Breast epithelium (tissue), 4 donors: ENCODE measurements around the gene CLSTN3. TPM values are rescaled to one million over a fixed set of nuclear protein-coding genes. Genes with fewer than 3 reads are reported as not detected.

Experiments used
- DNase-seq, 2 donors: peaks; one replicate each; pipeline ENCODE4 v3.0.0-alpha.2; 2019; ENCODE audit warnings: low spot score in 2 of 2
- H3K27ac ChIP-seq, 2 donors: fragments of 200-600 bp; sonication (generic) in 1 of 2; one replicate each; pipeline ENCODE4 v1.5.1; 2016 to 2019; ENCODE audit warnings: mild to moderate bottlenecking in 1 of 2
- H3K27me3 ChIP-seq, 2 donors: fragments of 200-600 bp; sonication (generic) in 1 of 2; one replicate each; pipeline versions ENCODE4 v1.5.1 to v1.6.0; 2017 to 2019; ENCODE audit warnings: control low read depth in 1 of 2, mild to moderate bottlenecking in 1 of 2
- H3K36me3 ChIP-seq: fragments of 200-600 bp; one replicate; pipeline ENCODE4 v1.5.1; 2019
- H3K4me1 ChIP-seq, 2 donors: fragments of 200-600 bp; sonication (generic); one replicate each; pipeline ENCODE4 v1.5.1; 2016 to 2019; ENCODE audit warnings: control low read depth in 1 of 2
- H3K4me3 ChIP-seq, 3 donors: fragments of 200-600 bp; sonication (generic); 1 replicate in 2 of 3; 2 replicates in 1 of 3; pipeline ENCODE4 v1.5.1; 2016 to 2019; ENCODE audit warnings: mild to moderate bottlenecking in 3 of 3, moderate library complexity in 2 of 3
- H3K9me3 ChIP-seq, 2 donors: fragments of 200-600 bp; sonication (generic) in 1 of 2; one replicate each; pipeline ENCODE4 v1.5.1; 2016 to 2019; ENCODE audit warnings: control low read depth in 1 of 2
- POLR2A ChIP-seq: fragments of 450-650 bp; IDR thresholded peaks from one replicate; pipeline ENCODE4 v1.6.1; 2016; ENCODE audit warnings: antibody characterized with exemption, mild to moderate bottlenecking, moderate library complexity
- POLR2AphosphoS5 ChIP-seq, 3 donors: sonication (generic); formaldehyde crosslinking; IDR thresholded peaks; one replicate each; pipeline ENCODE4 v1.6.1; 2017; ENCODE audit warnings: antibody characterized with exemption in 3 of 3
- intact Hi-C: fragments of 100-400 bp; cut with DNase I; formaldehyde crosslinking; loops from one replicate; pipeline ENCODE4 v1.15.1; 2023; ENCODE audit warnings: low total_unique reads
- total RNA-seq, 3 donors: library from RNA; depleted of rRNA; stranded (reverse); fragments of >200 nt; gene quantifications; one replicate each; pipeline ENCODE4 v1.1.0, GENCODE V29; 2016
- TF ChIP-seq, protein P1 (sequence below), 3 donors: fragments of 450-650 bp; IDR thresholded peaks; one replicate each; pipeline ENCODE4 v1.5.1; 2016 to 2017; ENCODE audit warnings: antibody characterized with exemption in 3 of 3, mild to moderate bottlenecking in 3 of 3, moderate library complexity in 3 of 3

The CLSTN3 gene
- total RNA-seq, 3 donors from 2014 or later = 23.9 to 58.7 (median 40.3) TPM

GRCh38 chr12:7109572-7109920 is 20.6 kb upstream of the CLSTN3 start:
- Histone ChIP-seq H3K4me3 (peak overlapping the region; percentile 64 to 88 (median 65)), H3K9me3 (no peaks in the 10 kb centered on the region), H3K4me1 (no peaks in the 10 kb centered on the region), H3K27ac (peak overlapping the region; percentile 95 to 98), H3K27me3 (no peaks in the 10 kb centered on the region), H3K36me3 (no peaks in the 10 kb centered on the region)
- intact Hi-C loops = no loop called here
- DNase-seq = no peak
- TF ChIP-seq, protein P1, sequence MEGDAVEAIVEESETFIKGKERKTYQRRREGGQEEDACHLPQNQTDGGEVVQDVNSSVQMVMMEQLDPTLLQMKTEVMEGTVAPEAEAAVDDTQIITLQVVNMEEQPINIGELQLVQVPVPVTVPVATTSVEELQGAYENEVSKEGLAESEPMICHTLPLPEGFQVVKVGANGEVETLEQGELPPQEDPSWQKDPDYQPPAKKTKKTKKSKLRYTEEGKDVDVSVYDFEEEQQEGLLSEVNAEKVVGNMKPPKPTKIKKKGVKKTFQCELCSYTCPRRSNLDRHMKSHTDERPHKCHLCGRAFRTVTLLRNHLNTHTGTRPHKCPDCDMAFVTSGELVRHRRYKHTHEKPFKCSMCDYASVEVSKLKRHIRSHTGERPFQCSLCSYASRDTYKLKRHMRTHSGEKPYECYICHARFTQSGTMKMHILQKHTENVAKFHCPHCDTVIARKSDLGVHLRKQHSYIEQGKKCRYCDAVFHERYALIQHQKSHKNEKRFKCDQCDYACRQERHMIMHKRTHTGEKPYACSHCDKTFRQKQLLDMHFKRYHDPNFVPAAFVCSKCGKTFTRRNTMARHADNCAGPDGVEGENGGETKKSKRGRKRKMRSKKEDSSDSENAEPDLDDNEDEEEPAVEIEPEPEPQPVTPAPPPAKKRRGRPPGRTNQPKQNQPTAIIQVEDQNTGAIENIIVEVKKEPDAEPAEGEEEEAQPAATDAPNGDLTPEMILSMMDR (IDR thresholded peaks at IDR 0.05) = no peak
- no peak for TF ChIP-seq POLR2AphosphoS5 (IDR thresholded peaks at IDR 0.05)
- TF ChIP-seq POLR2A = no peak

GRCh38 chr12:7110661-7111060 is 19.5 kb upstream of the CLSTN3 start:
- TF ChIP-seq POLR2AphosphoS5 (IDR thresholded peaks at IDR 0.05) (no peak), POLR2A (no peak)
- TF ChIP-seq, protein P1 (IDR thresholded peaks at IDR 0.05) = no peak
- H3K9me3 ChIP-seq = no peaks in the 10 kb centered on the region
- H3K27me3 ChIP-seq = no peaks in the 10 kb centered on the region
- H3K36me3 ChIP-seq = no peaks in the 10 kb centered on the region
- H3K4me3 ChIP-seq = no peak overlapping the region
- peak overlapping the region in 1 of 2 donors; percentile 98 for H3K27ac ChIP-seq
- no peaks in the 10 kb centered on the region for H3K4me1 ChIP-seq
- no peak for DNase-seq
- intact Hi-C loops = loop anchor here (10.0 kb wide), 1 partner anchor 166 kb away; the partner anchor contains the start of genes C12orf57 and RNU7-1

DNA sequence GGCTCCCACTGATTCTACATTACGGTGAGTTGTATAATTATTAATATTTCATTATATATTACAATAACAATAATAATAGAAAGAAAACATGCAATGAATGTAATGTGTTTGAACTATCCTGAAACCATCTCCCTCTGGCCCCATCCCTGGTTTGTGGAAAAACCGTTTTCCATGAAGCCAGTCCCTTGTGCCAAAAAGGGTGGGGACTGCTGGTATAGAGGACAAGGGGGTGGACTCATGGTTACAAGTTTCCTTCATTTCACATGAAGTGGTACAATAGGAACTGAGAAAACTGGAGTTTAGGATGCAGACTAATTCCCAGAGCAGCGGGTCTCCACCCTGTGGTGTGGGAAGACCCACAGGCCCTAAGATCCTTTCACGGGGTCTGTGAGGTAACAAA is 18.1 kb upstream of the CLSTN3 start:
- H3K4me3 ChIP-seq = no peak overlapping the region
- H3K9me3 ChIP-seq = no peaks in the 10 kb centered on the region
- no peaks in the 10 kb centered on the region for H3K36me3 ChIP-seq
- H3K27me3 ChIP-seq = no peaks in the 10 kb centered on the region
- DNase-seq = no peak
- TF ChIP-seq, protein P1 (IDR thresholded peaks at IDR 0.05) = no peak
- TF ChIP-seq POLR2A (no peak), POLR2AphosphoS5 (IDR thresholded peaks at IDR 0.05) (no peak)
- peak overlapping the region; percentile 31 to 52 for H3K27ac ChIP-seq
- H3K4me1 ChIP-seq = no peaks in the 10 kb centered on the region
- intact Hi-C loops = loop anchor here (10.0 kb wide), 1 partner anchor 167 kb away; the partner anchor contains the start of genes C12orf57 and RNU7-1

DNA sequence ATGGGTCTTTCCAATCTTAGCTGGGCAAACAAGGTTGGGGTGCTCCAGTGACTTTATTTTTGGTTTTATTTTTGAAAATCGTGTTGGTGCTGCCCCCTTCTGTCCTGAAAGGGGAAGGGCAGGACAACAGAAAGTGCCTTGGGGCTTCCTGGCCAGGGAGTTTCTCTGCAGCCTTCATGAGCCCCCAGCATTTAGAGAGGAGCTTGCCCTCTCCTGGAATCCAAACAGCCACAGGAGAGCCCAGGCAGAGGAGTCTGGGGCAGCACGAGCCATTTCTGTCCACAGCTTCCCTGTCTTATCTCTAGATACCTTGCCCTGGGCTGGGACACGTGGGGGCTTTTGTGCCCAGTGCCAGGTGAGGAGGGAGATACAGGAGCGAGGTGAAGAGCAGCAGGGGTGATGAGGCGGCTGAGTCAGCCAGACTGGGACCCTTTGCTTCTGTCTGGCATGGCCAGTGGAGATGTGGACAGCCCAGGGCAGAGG is 16.7 kb upstream of the CLSTN3 start:
- no peaks in the 10 kb centered on the region for H3K9me3 ChIP-seq
- DNase-seq = no peak
- no peaks in the 10 kb centered on the region for H3K36me3 ChIP-seq
- H3K27ac ChIP-seq = peak overlapping the region in 1 of 2 donors; percentile 57
- no peaks in the 10 kb centered on the region for H3K4me1 ChIP-seq
- no peak overlapping the region for H3K4me3 ChIP-seq
- H3K27me3 ChIP-seq = no peaks in the 10 kb centered on the region
- TF ChIP-seq POLR2AphosphoS5 (IDR thresholded peaks at IDR 0.05) (no peak), POLR2A (no peak)
- TF ChIP-seq, protein P1 (IDR thresholded peaks at IDR 0.05) = peak; percentile 78 to 91 (median 81)
- intact Hi-C loops = loop anchor here (10.0 kb wide), 1 partner anchor 169 kb away; the partner anchor contains the start of genes C12orf57 and RNU7-1

DNA sequence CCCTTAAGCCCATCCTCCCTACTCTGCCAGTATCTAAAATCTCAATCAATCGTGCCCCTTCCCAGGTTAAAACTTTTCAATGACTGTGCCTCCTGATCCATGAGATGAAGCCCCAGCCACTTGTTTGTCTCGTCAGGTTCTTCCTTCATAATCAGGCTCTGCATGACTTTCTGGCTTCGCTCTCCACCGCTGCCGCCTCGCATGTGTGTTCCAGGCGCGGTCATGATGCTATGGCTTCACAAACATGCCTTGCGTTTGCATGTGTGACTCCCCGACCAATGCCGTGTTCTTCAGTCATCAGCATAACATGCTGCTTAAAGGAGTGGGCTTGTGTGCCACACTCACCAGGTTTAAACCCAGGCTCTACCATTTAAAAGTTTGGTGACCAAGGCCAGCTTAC is 16.2 kb upstream of the CLSTN3 start:
- no peaks in the 10 kb centered on the region for H3K27me3 ChIP-seq
- DNase-seq = no peak
- TF ChIP-seq POLR2A (no peak), POLR2AphosphoS5 (IDR thresholded peaks at IDR 0.05) (no peak)
- TF ChIP-seq, protein P1 (IDR thresholded peaks at IDR 0.05) = no peak
- H3K36me3 ChIP-seq = no peaks in the 10 kb centered on the region
- intact Hi-C loops = loop anchor here (10.0 kb wide), 1 partner anchor 169 kb away; the partner anchor contains the start of genes C12orf57 and RNU7-1
- H3K27ac ChIP-seq = peak overlapping the region in 1 of 2 donors; percentile 57
- no peak overlapping the region for H3K4me3 ChIP-seq
- H3K4me1 ChIP-seq = no peaks in the 10 kb centered on the region
- no peaks in the 10 kb centered on the region for H3K9me3 ChIP-seq
